Mesodermal cell (in vitro differentiated cells): ENCODE results near the gene MTO1.
"Not testable (repeated sequence)": the region's sequence is repeated elsewhere in the genome, so short reads cannot be mapped to it uniquely, and the experiment has no call there.

Experiments
- H3K27ac ChIP-seq: 2 replicates; pipeline ENCODE4 v1.7.0; 2013; ENCODE audit warnings: mild to moderate bottlenecking, low read depth, low read length, moderate library complexity; ENCODE audit not compliant: severe bottlenecking
- H3K36me3 ChIP-seq: 2 replicates; pipeline ENCODE4 v1.7.1; 2013; ENCODE audit warnings: mild to moderate bottlenecking, low read length, moderate library complexity; ENCODE audit not compliant: control insufficient read depth, insufficient read depth
- H3K4me1 ChIP-seq: one replicate; pipeline ENCODE4 v1.7.1; 2013; ENCODE audit warnings: mild to moderate bottlenecking, low read length; ENCODE audit not compliant: insufficient read depth, control insufficient read depth, poor library complexity, severe bottlenecking
- H3K4me3 ChIP-seq: 2 replicates; pipeline ENCODE4 v1.7.0; 2013; ENCODE audit warnings: low read length, control low read depth, mild to moderate bottlenecking; ENCODE audit not compliant: insufficient read depth, poor library complexity, severe bottlenecking; ENCODE audit errors: extremely low read depth
- H3K9me3 ChIP-seq: 2 replicates; pipeline ENCODE4 v1.7.1; 2013; ENCODE audit warnings: mild to moderate bottlenecking, low read length, moderate library complexity; ENCODE audit not compliant: control insufficient read depth
- WGBS, 2 experiments: methylation state at CpG; one replicate each; pipeline ENCODE4 v1.1.5; 2013; ENCODE audit warnings: missing lambda C conversion rate in 2 of 2; ENCODE audit not compliant: insufficient coverage in 2 of 2; 5-methylcytosine and 5-hydroxymethylcytosine counted together

Gene MTO1

DNA sequence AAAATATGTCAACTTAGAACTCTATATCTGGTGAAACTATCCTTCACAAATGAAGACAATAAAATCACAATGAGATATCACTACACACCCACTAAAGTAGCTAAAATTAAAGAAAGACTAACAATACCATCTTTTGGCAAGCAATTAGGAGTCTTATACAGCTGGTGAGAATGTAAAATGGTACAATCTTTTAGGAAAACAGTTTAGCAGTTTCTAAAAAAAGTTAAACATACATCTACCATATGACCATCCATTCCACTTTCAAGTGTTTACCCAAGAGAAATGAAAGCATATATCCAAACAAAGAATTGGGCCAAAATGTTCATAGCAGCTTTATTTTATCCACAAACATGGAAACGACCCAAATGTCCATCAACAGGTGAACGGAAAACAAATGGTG, 73.1 kb downstream of the MTO1 start:
- 88 to 100% methylated on average over 2 of the region's 2 CpGs for WGBS, 2 experiments
- Histone ChIP-seq H3K36me3 (no peaks in the 10 kb centered on the region), H3K4me3 (no peak overlapping the region), H3K27ac (no peak overlapping the region), H3K9me3 (no peaks in the 10 kb centered on the region), H3K4me1 (no peaks in the 10 kb centered on the region)

DNA sequence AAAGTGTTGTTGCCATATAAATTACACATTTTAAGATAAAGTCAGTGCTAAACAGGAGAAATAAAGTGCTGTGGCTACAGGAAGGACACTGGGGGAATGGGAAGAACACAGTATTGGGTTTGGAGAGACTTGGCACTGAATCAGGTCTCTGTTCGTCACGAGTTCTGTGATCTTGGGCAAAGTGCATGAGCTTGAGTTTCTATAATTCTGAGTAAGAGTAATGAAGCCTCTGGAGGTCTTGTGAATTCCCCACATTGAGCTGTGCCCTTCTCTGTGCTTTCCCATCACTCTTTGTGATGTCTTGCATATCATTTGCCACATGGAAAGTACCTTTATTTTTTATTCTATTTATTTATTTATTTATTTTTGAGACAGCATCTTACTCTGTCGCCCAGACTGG, 76.1 kb downstream of the MTO1 start:
- Histone ChIP-seq H3K27ac (no peak overlapping the region), H3K4me1 (no peaks in the 10 kb centered on the region), H3K9me3 (no peaks in the 10 kb centered on the region), H3K36me3 (no peaks in the 10 kb centered on the region), H3K4me3 (no peak overlapping the region)
- 93 to 100% methylated on average over 1 to 3 of the region's 3 CpGs for WGBS, 2 experiments

DNA sequence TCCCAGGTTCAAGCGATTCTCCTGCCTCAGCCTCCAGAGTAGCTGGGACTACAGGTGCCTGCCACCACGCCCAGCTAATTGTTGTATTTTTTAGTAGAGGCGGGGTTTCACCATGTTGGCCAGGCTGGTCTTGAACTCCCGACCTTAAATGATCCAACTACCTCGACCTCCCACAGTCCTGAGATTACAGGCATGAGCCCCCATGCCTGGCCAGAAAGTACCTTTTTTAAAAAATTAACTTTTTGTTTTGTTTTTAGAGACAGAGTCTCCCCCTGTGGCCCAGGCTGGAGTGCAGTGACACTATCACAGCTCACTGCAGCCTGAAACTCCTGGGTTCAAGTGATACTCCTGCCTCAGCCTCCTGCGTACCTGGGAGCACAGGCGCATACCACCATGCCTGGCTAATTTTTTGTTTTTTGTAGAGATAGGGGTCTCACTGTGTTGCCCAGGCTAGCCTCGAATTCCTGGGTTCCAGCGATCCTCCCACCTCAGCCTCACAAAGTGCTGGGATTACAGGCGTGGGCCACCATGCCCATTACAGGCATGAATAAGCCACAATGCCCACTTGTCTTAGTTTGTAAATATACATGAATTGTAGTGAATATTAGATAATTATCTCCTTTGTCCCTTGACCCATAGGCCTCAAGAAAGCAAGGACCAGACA, 76.7 kb downstream of the MTO1 start:
- 95 to 97% methylated on average over 3 to 9 of the region's 10 CpGs for WGBS, 2 experiments
- no peaks in the 10 kb centered on the region for H3K36me3 ChIP-seq
- H3K9me3 ChIP-seq = no peaks in the 10 kb centered on the region
- no peak overlapping the region for H3K4me3 ChIP-seq
- no peak overlapping the region for H3K27ac ChIP-seq
- H3K4me1 ChIP-seq = no peaks in the 10 kb centered on the region

DNA sequence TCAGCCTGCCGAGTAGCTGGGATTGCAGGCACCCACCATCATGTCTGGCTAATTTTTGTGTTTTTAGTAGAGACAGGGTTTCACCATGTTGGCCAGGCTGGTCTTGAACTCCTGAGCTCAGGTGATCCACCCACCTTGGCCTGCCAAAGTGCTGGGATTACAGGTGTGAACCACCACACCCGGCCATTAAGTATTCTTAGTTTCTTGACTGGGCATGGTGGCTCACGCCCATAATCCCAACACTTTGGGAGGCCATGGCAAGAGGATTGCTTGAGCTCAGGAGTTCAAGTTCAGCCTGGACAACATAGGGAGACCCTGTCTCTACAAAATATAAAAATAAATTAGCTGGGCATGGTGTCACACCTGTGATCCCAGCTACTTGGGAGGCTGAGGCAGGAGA, 80.9 kb downstream of the MTO1 start:
- WGBS, 2 experiments = 94 to 100% methylated on average over 2 to 3 of the region's 3 CpGs
- H3K4me3 ChIP-seq, H3K9me3 ChIP-seq, H3K36me3 ChIP-seq, H3K4me1 ChIP-seq, H3K27ac ChIP-seq: not testable (repeated sequence)

DNA sequence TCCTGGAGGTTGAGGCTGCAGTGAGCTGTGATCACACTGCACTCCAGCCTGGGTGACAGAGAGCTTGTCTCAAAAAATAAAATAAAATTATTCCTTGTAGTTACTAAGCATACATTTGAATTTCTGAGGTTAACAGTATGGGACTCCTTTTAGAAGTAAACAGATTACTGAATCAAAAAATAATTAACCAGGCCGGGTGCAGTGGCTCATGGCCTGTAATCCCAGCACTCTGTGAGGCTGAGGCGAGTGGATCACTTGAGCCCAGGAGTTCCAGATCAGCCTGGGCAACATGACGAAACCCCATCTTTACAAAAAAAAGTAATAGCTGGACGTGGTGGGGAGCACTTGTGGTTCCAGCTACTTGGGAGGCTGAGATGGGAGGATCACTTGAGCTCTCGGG, 81.4 kb downstream of the MTO1 start:
- H3K9me3 ChIP-seq = no peaks in the 10 kb centered on the region
- no peaks in the 10 kb centered on the region for H3K4me1 ChIP-seq
- no peak overlapping the region for H3K4me3 ChIP-seq
- 92 to 93% methylated on average over 3 to 4 of the region's 5 CpGs for WGBS, 2 experiments
- no peaks in the 10 kb centered on the region for H3K36me3 ChIP-seq
- H3K27ac ChIP-seq = no peak overlapping the region

DNA sequence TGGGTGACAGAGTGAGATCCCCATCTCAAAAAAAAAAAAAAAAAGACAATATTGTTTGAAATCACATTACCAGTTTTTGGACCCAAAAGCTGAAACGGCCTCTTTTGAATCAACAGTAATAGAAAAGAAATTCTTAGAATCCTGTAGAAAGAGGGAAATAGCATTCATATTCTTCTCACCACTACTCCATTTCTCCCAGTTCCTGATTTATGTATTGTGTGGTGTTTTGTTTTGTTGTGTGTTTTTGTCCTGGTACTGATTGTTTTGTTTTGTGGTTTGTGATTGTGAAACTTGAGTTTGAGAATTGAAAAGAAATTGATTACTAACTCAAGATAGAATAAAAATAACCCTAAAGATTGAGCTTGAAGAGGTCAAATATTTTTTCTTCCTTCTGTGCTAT, 85.5 kb downstream of the MTO1 start:
- H3K36me3 ChIP-seq = no peaks in the 10 kb centered on the region
- H3K9me3 ChIP-seq = no peaks in the 10 kb centered on the region
- H3K27ac ChIP-seq = no peak overlapping the region
- no CpG with 5 or more reads among the region's 1 CpG for WGBS, 2 experiments
- no peaks in the 10 kb centered on the region for H3K4me1 ChIP-seq
- H3K4me3 ChIP-seq = no peak overlapping the region

DNA sequence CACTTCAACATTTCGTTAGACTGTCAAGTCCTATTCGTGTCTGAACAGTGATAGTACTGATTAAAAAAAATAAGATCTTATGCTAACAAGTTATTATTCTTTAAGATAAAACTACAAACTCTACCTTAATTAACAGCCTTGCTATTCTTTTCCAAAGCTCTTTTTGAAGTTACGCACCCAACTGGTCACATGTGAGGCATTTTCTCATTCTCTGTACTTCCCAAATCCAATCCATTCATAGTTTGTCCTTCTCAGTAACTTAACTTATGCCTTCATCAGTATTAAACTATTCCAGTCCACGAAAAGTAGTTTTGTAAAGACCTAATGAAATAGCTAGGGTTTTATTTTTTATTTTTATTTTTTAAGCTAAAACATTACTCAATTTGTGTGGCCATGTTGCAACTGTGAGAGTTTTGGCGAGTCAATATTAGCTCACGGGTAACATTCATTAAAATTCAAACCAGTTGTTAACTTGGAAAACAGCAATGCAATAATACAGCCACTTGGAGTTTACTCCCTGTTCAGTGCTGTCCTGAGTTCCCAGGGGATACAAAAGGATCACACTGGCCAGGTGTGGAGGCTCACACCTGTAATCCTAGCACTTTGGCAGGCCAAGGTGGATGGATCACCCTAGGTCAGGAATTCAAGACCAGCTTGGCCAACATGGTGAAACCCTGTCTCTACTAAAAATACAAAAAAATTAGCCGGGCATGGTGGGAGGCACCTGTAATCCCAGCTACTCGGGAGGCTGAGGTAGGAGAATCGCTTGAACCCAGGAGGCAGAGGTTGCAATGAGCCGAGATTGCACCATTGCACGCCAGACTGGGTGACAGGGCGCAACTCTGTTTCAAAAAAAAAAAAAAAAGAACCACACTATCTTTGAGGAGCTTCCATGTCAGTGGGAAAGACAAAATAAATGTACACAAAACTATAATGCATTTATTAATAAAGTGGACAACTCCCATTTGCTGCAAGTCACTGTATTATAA, 87.2 kb downstream of the MTO1 start:
- H3K4me3 ChIP-seq = no peak overlapping the region
- WGBS, 2 experiments = 91 to 99% methylated on average over 6 to 7 of the region's 12 CpGs
- no peaks in the 10 kb centered on the region for H3K4me1 ChIP-seq
- H3K27ac ChIP-seq = no peak overlapping the region
- H3K9me3 ChIP-seq = no peaks in the 10 kb centered on the region
- H3K36me3 ChIP-seq = no peaks in the 10 kb centered on the region

DNA sequence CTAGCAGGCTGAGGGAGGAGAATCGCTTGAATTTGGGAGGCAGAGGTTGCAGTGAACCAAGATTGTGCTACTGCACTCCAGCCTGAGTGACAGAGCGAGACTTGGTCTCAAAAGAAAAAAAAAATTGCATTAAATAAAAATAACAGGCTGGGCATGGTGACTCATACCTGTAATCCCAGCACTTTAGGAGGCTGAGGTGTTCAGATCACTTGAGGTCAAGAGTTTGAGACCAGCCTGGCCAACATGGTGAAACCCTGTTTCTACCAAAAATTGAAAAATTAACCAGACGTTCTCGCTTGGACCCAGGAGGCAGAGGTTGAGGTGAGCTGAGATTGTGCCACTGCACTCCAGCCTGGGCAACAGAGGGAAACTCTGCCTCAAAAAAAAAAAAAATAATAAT, 89.6 kb downstream of the MTO1 start:
- not testable (repeated sequence) for H3K4me1 ChIP-seq, H3K4me3 ChIP-seq, H3K36me3 ChIP-seq, H3K27ac ChIP-seq, H3K9me3 ChIP-seq
- WGBS, 2 experiments = 71 to 92% methylated on average over 1 to 2 of the region's 4 CpGs

DNA sequence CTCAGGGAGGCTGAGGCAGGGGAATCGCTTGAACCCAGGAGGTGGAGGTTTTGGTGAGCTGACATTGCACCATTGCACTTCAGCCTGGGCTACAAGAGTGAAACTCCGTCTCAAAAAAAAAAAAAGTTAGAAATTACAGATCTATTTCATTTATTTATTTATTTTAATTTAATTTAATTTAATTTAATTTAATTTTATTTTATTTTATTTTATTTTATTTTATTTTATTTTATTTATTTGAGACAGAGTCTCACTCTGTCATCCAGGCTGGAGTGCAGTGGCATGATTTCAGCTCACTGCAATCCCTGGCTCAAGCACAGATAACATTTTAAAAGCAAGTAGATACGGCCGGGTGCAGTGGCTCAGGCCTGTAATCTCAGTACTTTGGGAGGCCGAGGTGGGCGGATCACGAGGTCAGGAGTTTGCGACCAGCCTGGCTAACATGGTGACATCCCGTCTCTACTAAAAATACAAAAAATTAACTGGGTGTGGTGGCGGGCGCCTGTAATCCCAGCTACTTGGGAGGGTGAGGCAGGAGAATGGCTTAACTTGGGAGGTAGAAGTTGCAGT, 93.9 kb downstream of the MTO1 start:
- not testable (repeated sequence) for H3K4me1 ChIP-seq, H3K9me3 ChIP-seq, H3K36me3 ChIP-seq, H3K27ac ChIP-seq, H3K4me3 ChIP-seq
- 100% methylated on average over 2 to 4 of the region's 11 CpGs for WGBS, 2 experiments

DNA sequence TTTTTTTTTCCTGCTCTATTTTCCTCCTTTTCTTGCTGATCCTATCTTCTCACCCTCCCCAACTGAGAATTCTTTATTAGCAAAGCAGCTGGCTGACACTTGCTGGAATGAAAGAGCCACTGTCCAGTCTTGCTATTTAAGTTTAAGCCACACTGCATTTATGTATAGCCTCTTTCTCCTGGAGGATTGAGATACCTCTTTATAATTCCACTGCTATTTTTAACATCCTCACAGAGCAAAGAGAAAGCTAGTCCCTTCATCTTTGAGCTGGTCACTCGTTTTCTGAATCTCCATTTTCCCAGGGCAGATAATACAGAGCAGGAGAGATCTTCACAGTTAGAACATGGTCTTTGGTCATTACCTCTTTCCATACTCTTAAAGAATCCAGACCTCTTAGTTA, 95.3 kb downstream of the MTO1 start:
- Histone ChIP-seq H3K27ac (peak overlapping the region; percentile 29), H3K4me1 (peaks cover 5% of the 10 kb centered on the region), H3K4me3 (no peak overlapping the region), H3K36me3 (no peaks in the 10 kb centered on the region), H3K9me3 (no peaks in the 10 kb centered on the region)
- WGBS, 2 experiments = 89% methylated on average over 1 of the region's 1 CpG; no CpG with 5 or more reads in 1 of the 2 experiments
